Ascending aorta (tissue), 2 donors: ENCODE measurements around the gene PPP1R16B. TPM values are rescaled to one million over a fixed set of nuclear protein-coding genes. Genes with fewer than 3 reads are reported as not detected.

Source experiments
- DNase-seq, 2 donors: peaks; one replicate each; pipeline ENCODE4 v3.0.0-alpha.2; 2019; ENCODE audit warnings: low spot score in 2 of 2
- H3K27ac ChIP-seq, 2 donors: fragments of 200-600 bp; sonication (generic); one replicate each; pipeline ENCODE4 v1.5.1; 2016 to 2017; ENCODE audit warnings: mild to moderate bottlenecking in 1 of 2
- H3K27me3 ChIP-seq: fragments of 200-600 bp; sonication (generic); one replicate; pipeline ENCODE4 v1.5.1; 2017
- H3K36me3 ChIP-seq, 2 donors: fragments of 200-600 bp; sonication (generic); one replicate each; pipeline ENCODE4 v1.5.1; 2016
- H3K4me1 ChIP-seq, 2 donors: fragments of 200-600 bp; sonication (generic); one replicate each; pipeline ENCODE4 v1.5.1; 2016 to 2017; ENCODE audit warnings: mild to moderate bottlenecking in 1 of 2
- H3K4me3 ChIP-seq, 2 donors: fragments of 200-600 bp; sonication (generic); one replicate each; pipeline ENCODE4 v1.5.1; 2016 to 2017; ENCODE audit warnings: mild to moderate bottlenecking in 1 of 2
- H3K9me3 ChIP-seq, 2 donors: fragments of 200-600 bp; sonication (generic); one replicate each; pipeline ENCODE4 v1.5.1; 2016
- CTCF ChIP-seq, 3 experiments: fragments of 200-600 bp in 2 of 3; fragments of 450-650 bp in 1 of 3; sonication (generic) in 2 of 3; IDR thresholded peaks; one replicate each; pipeline ENCODE4 v1.5.1; 2016 to 2019; ENCODE audit warnings: antibody characterized with exemption in 3 of 3, mild to moderate bottlenecking in 1 of 3, moderate library complexity in 1 of 3
- intact Hi-C: fragments of 100-400 bp; cut with DNase I; formaldehyde crosslinking; loops from one replicate; pipeline ENCODE4 v1.15.1; 2023
- total RNA-seq: library from RNA; depleted of rRNA; stranded (reverse); fragments of >200 nt; gene quantifications from one replicate; pipeline ENCODE4 v1.1.0, GENCODE V29; 2016

Gene PPP1R16B
- total RNA-seq, 1 donor from 2014 or later = 26.4 TPM

DNA sequence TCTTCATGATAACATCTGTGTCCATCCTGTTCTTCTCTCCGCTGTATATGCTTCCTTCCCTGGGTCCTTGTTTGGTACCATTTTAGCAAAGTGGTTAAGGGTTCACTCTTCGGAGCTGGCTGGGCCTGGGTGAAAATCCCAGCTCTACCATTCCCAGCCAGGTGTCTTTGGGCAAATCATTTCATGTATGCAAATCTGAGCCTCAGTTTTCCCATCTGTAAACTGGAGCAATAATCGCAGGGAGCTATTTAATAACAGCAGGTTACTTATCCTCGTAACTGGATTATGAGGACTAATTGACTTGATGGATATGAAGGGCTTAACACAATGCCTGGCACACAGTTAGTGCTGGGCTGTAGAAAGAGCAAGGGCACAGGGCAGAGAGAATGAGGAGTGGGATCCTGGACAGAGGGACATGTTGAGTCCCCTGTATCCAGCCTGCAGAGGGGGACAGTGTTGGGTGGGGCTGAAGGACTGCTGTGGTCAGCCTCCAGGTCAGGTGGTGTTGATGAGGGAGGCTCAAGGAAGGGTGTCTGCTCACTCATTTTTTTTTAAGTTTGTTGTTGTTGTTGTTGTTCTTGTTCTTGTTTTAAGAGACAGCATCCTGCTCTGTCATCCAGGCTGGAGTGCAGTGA, 76.4 kb downstream of the PPP1R16B start:
- H3K9me3 ChIP-seq = no peaks in the 10 kb centered on the region
- H3K27ac ChIP-seq = no peak overlapping the region
- H3K4me3 ChIP-seq = no peak overlapping the region
- DNase-seq = no peak
- H3K36me3 ChIP-seq = no peaks in the 10 kb centered on the region
- H3K4me1 ChIP-seq = no peaks in the 10 kb centered on the region
- intact Hi-C loops = no loop called here
- TF ChIP-seq CTCF (IDR thresholded peaks at IDR 0.05) = no peak
- H3K27me3 ChIP-seq = no peaks in the 10 kb centered on the region

GRCh38 chr20:38882600-38882999, 77.1 kb downstream of the PPP1R16B start:
- Histone ChIP-seq H3K4me1 (no peaks in the 10 kb centered on the region), H3K4me3 (no peak overlapping the region), H3K9me3 (no peaks in the 10 kb centered on the region), H3K27me3 (no peaks in the 10 kb centered on the region), H3K27ac (no peak overlapping the region), H3K36me3 (no peaks in the 10 kb centered on the region)
- intact Hi-C loops = no loop called here
- TF ChIP-seq CTCF (IDR thresholded peaks at IDR 0.05) = no peak
- DNase-seq = no peak

- Histone ChIP-seq H3K4me1 (no peaks in the 10 kb centered on the region), H3K36me3 (no peaks in the 10 kb centered on the region), H3K27me3 (no peaks in the 10 kb centered on the region), H3K4me3 (no peak overlapping the region), H3K9me3 (no peaks in the 10 kb centered on the region), H3K27ac (no peak overlapping the region)
- DNase-seq = no peak
- intact Hi-C loops = no loop called here
- TF ChIP-seq CTCF (IDR thresholded peaks at IDR 0.05) = no peak
These were observed 77.8 kb downstream of the PPP1R16B start for GRCh38 chr20:38883081-38883980.

- H3K27ac ChIP-seq = no peak overlapping the region
- intact Hi-C loops = no loop called here
- H3K9me3 ChIP-seq = no peaks in the 10 kb centered on the region
- TF ChIP-seq CTCF (IDR thresholded peaks at IDR 0.05) = no peak
- H3K27me3 ChIP-seq = no peaks in the 10 kb centered on the region
- no peaks in the 10 kb centered on the region for H3K4me1 ChIP-seq
- DNase-seq = no peak
- H3K4me3 ChIP-seq = no peak overlapping the region
- no peaks in the 10 kb centered on the region for H3K36me3 ChIP-seq
These were observed 78.7 kb downstream of the PPP1R16B start for GRCh38 chr20:38883981-38884733.

GRCh38 chr20:38885357-38885756, 79.9 kb downstream of the PPP1R16B start:
- no peak for DNase-seq
- Histone ChIP-seq H3K4me1 (no peaks in the 10 kb centered on the region), H3K9me3 (no peaks in the 10 kb centered on the region), H3K36me3 (no peaks in the 10 kb centered on the region), H3K27ac (no peak overlapping the region), H3K27me3 (no peaks in the 10 kb centered on the region), H3K4me3 (no peak overlapping the region)
- no peak for TF ChIP-seq CTCF (IDR thresholded peaks at IDR 0.05)
- intact Hi-C loops = no loop called here
